HG02763 (cell line): ENCODE data around the gene KRTAP9-7.
"Not testable (repeated sequence)": the region's sequence is repeated elsewhere in the genome, so short reads cannot be mapped to it uniquely, and the experiment has no call there.

Experiments
- ATAC-seq: cut with Tn5 transposase; IDR thresholded peaks from one replicate; pipeline ENCODE4 v1.9.1; 2021; ENCODE audit warnings: mild to moderate bottlenecking, moderate library complexity; ENCODE audit not compliant: unreplicated experiment

The KRTAP9-7 gene

GRCh38 chr17:41271323-41271722 lies 4.2 kb upstream of the KRTAP9-7 start:
- not testable (repeated sequence) for ATAC-seq

- ATAC-seq, result no peak
These were observed 3.6 kb upstream of the KRTAP9-7 start for GRCh38 chr17:41271858-41272257.

- no peak for ATAC-seq
These were observed 2.9 kb downstream of the KRTAP9-7 start for GRCh38 chr17:41278176-41278955.

DNA sequence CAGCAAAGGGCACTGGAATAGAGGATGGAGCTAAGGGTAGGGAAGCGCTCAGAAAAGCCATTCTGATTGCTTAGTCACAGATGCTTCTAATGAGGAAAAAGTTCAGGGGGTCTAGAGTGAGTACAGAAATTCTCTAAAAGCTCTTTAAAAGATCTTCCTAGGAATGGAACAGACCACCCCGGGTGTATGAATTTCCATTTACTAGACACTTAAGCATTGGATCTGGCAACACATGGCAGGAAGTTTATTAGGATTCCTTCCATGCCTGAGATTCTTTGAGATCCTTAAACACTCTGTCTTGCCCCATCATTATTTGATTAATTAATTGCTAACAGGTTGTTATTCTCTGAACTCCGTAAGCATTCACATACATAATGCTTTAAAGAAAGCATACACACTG lies 8.5 kb downstream of the KRTAP9-7 start:
- no peak for ATAC-seq

DNA sequence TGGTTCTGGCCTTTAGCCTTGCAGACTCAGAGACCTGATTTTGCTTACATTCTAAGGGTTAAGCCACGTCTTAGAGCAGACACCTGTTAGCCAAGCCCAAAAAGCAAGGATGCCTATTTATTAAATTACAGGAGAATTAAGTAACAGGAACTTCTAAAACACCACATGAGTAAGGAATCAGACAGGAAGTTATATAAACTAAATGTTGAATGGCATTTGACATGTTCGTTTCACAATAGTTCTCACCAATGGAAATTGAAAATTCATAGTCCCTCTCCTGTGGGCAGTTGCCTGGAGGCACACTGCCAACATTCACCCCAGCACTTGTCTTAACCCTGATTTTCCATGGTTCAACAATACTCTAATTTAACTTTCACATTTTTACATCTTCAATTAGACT lies 9.0 kb downstream of the KRTAP9-7 start:
- no peak for ATAC-seq

DNA sequence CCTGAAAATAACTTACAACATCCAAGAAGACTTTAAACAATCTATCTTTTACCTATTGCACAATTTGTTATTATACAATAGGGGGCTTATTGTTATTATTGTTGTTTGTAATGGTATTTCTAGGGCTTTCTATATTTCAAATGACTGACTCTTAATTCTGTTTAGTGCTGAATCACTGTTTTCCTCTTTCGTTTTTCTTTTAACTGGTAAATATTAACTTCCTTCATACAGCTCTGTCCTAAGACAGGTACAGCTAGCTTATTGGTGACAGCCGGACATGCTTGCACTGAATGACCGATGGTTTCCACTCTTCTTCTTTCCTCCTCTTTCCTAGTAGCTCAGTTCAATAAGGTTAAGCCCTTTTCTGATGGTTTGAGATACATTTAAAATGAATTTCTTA lies 11.6 kb downstream of the KRTAP9-7 start:
- ATAC-seq, result no peak

- ATAC-seq, result no peak
These were observed 18.5 kb downstream of the KRTAP9-7 start for GRCh38 chr17:41294016-41294415.

GRCh38 chr17:41296846-41297245 lies 21.3 kb downstream of the KRTAP9-7 start:
- ATAC-seq, result no peak

DNA sequence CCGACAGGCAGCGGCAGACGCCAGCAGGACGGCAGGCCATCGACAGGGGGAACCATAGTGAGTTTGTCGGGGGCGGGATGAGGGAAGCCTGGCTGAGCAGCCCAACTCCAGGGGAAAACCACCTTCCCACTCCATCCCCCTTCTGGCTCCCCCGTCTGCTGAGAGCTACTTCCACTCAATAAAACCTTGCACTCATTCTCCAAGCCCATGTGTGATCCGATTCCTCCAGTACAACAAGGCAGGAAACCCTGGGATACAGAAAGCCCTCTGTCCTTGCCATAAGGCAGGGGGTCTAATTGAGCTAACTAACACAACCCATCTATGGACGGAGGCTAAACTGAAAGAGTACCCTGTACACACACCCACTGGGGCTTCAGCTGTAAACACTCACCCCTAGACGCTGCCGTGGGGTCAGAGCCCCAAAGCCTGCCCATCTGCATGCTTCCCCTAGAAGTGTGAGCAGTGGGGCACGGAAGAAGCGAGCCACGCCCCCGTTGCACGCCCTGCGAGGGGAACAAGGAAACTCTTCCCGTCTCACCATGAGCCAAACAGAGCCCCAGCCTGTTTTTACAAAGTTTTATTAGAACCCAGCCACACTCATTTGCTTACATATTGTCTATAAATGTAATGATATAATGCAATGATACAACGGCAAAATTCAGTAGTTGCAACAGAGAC lies 23.1 kb downstream of the KRTAP9-7 start:
- ATAC-seq, result no peak

DNA sequence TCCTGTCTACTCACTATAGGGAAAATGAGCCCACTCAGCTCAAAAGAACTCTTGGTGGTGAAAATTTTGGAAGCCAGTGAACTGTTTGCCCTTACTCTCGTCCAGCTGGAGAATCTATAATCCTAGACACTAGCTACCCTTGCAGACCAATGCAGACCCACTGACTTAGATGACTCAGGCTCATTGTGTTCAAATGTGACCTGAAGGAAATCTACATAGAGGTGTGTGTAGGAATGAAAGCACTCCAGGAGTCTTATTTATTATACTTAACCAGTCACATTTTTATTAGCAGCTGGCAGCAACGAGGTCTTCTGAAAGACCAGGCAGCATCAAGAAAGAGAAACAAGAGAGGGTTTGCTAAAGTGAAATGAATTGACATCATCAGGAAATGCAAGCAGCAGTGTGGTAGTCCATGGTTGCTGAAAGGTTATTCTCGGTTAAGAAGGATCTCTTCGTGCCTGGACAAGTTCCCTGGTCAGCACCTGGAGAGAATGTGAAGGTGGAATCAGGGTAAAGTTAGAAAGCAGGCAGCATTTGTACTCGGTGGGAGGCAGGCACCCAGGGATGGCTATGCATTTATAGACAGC lies 25.8 kb downstream of the KRTAP9-7 start:
- ATAC-seq, result no peak

DNA sequence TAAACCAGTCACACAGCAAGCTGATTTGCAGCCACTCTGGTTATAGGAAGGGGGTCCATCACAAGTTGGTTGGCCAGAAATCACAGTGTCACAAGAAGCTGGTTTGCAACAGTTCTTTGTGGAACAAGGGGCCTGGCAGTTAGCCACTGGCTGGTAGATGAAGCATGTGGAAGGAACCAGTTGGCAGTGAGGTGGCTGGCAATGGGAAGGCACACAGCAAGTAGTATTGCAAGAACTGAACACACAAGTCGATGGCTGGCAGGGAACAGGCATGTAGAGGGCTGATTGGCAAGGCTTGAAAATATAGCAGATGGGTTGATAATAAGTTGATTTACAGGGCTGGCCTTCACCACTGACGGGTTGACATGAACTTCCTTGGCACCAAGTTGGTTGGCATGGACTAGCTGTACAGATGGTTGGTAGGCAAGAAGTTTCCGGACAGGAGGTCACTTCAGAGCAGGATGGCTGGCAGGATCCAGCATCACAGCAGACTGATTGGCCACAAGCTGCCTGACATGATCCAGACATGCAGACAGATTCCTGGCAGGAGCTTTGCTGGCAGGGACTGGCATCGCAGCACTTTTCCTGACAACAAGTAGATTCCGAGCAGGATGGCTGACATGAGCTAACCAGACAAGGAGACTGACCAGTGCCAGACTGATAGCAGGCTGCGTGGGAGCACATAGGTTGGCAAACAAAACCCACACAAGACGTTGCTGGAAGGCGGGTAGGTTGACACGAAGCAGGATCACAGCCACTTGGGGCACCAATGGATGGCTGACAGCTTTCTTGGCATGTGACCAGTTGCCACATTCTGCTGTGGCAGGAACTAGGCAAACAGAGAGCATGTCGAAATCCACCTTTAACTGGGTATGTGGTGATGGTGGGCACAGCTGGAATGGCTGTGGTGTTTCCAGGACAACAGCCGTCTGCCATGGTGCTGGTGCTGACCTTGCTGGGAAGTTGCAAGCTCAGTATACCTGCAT lies 26.7 kb downstream of the KRTAP9-7 start, which contains the start of gene KRTAP29-1:
Gene KRTAP29-1 (minus strand): TSS at position 936 of the 986 bp plus-strand sequence. CDS start 0 bp downstream, at position 936.
- ATAC-seq, result no peak

DNA sequence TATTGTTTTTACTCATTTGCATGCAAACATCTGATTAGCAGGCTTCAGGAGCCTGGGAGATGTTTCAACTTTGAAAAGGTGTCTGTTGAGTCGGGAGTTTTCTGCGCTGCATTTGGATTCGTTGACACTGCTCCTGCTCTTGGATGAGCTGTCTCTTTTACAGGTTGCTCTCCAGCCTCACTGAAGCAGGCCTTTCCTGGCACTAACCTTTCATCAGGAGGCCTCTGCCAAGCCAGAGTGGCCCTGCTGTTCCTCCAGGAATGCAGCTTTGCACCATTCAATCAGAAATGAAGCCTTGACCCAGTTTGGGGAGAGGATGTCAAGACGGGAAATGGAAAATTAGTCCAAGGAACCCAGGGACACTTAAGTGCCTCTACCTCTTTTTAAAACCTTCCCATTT lies 27.5 kb downstream of the KRTAP9-7 start:
- no peak for ATAC-seq

DNA sequence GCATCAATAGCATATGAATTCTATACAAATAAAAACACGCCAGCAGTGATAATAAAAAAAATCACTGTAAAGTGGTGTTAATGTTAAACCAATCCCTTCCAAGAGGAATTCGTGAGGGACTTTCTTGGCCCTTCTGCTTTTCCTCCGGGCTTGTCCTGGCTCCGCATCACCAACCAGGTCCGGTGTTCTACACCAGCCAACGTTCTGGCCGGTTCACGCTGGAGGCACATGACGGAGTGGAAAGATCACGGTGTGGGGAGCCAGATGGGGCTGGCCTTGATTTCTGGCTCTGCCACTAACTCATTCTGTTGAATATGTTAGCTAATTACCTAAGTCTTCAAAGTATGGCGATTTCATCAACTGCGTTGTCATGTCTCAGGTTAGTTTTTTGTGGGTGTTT lies 28.6 kb downstream of the KRTAP9-7 start:
- ATAC-seq, result no peak

DNA sequence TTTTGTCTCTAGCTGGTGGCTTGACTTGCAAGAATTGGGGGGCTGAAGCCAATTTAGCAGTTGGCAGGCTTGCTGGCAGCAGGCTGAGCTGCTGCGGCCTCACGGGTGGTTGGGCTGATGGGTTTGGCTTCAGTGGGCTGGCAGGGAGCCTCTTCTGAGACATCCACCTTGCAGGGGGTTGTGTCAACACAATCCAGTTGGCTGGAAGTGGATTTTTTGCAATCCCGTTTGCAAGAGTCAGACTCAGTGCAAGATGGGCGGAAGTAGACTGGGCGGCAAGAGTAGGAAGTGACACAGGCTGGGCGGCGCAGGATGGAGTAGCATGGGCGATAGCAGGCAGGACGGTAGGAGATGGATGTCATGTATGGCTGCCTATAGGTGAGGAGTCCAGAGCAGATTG lies 32.1 kb downstream of the KRTAP9-7 start:
- no peak for ATAC-seq

GRCh38 chr17:41308251-41308917 lies 32.9 kb downstream of the KRTAP9-7 start:
- no peak for ATAC-seq

DNA sequence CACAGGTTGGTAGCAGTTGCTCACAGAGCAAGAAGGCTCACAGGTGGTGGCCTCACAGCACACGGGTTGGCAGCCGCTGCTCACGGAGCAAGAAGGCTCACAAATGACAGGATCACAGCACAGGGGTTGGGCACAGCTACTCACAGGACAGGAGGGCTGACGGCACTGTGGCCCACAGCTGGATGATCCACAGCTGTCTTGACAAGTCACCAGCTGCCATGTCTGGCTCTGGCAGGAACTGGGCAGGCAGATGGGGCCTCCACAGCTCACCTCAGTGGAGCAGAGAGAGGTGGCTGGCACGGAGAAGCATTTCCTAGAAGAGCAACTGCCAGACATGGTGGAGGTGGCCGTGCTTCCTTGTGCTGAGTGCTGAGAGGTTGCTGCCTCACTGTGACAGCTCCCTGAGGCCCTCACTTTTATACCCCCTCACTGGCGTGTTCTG lies 33.4 kb downstream of the KRTAP9-7 start, which contains the start of gene KRTAP16-1:
Gene KRTAP16-1 (minus strand): TSS at position 392 of the 442 bp plus-strand sequence. CDS start 56 bp downstream, at position 336.
- ATAC-seq, result no peak

GRCh38 chr17:41311111-41311510 lies 35.6 kb downstream of the KRTAP9-7 start:
- ATAC-seq, result no peak

DNA sequence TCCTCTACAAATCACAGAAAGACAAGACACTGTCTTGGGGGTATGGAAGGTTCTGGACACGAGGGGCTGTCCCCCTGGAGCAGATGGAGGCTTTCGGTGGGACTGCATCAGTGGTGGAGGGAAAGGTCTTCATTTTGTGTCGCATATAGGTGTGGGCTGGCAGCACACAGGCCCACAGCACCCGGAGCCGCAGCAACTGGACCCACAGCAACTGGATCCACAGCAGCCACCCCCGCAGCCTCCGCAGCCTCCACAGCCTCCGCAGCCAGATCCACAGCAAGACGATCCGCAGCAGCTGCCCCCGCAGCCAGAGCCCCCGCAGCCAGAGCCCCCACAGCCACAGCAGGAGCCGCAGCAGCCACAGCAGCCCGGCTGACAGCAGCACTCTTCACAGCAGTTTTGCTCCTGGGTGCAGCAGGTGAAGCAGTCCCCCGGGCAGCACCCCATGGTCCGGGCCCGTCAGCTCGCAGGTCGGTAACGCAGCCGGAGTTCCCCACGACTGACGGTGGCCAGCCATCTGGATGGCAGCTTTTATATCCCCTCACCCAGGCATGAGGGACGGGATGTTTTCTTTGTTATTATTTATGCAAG lies 39.8 kb downstream of the KRTAP9-7 start, which contains the start of gene KRTAP17-1:
Gene KRTAP17-1 (minus strand): TSS at position 507 of the 591 bp plus-strand sequence. CDS start 60 bp downstream, at position 447.
- ATAC-seq, result no peak

GRCh38 chr17:41315814-41316445 lies 40.4 kb downstream of the KRTAP9-7 start:
- no peak for ATAC-seq
